Measurements from ENCODE around the gene ROCK2.
"Not testable (repeated sequence)": the region's sequence is repeated elsewhere in the genome, so short reads cannot be mapped to it uniquely, and the experiment has no call there.

The ROCK2 gene

DNA sequence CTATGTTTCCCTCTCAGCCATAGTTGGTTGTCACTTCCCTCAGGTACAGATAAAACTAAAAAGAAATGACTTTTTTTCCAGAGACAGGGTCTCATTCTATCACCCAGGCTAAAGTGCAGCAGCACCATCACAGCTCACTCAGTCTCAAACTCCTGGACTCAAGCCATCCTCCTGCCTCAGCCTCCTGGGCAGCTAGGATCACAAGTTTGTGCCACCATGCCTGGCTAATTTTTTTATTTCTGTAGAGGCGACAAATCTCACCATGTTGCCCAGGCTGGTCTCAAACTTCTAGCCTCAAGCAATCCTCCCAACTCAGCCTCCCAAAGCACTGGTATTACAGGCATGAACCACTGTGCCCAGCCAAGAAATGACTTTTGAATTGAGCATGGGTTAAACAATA lies 8.2 kb downstream of the ROCK2 start:
- no peak for DNase-seq (ENCODE audit: low spot score)
- no peak for TF ChIP-seq CTCF (IDR thresholded peaks at IDR 0.05; ENCODE audit: borderline replicate concordance, control extremely low read depth, extremely low read depth, insufficient read depth, missing control alignments)
- in situ Hi-C loops (cut with MboI; ENCODE audit: low sequenced_read_pairs, unreplicated experiment): no loop called here

GRCh38 chr2:11333427-11334183 lies 10.8 kb downstream of the ROCK2 start:
- no peak for TF ChIP-seq CTCF (IDR thresholded peaks at IDR 0.05; ENCODE audit: borderline replicate concordance, control extremely low read depth, extremely low read depth, insufficient read depth, missing control alignments)
- DNase-seq (ENCODE audit: low spot score): no peak
- in situ Hi-C loops (cut with MboI; ENCODE audit: low sequenced_read_pairs, unreplicated experiment): no loop called here

DNA sequence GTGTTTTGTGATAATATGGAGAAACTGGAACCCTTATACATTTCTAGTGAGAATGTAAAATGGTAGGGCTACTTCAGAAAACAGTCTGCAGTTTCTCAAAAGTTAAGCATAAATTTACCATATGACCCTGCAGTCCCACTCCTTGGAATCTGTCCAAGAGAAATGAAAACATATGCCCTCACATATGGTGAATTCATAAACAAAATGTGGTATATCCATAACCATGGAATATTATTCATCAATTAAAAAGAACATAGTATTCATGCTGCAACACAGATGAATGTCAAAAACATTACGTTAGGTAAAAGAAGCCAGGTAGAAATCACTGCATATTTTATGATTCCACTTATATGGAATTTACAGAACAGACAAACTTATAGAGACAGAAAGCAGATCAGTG lies 11.8 kb downstream of the ROCK2 start:
- DNase-seq (ENCODE audit: low spot score): no peak
- in situ Hi-C loops (cut with MboI; ENCODE audit: low sequenced_read_pairs, unreplicated experiment): no loop called here
- TF ChIP-seq CTCF (IDR thresholded peaks at IDR 0.05; ENCODE audit: borderline replicate concordance, control extremely low read depth, extremely low read depth, insufficient read depth, missing control alignments): no peak

- no peak for DNase-seq (ENCODE audit: low spot score)
- in situ Hi-C loops (cut with MboI; ENCODE audit: low sequenced_read_pairs, unreplicated experiment): no loop called here
- TF ChIP-seq CTCF (IDR thresholded peaks at IDR 0.05; ENCODE audit: borderline replicate concordance, control extremely low read depth, extremely low read depth, insufficient read depth, missing control alignments): no peak
Observed at GRCh38 chr2:11330457-11331142, 13.8 kb downstream of the ROCK2 start.

DNA sequence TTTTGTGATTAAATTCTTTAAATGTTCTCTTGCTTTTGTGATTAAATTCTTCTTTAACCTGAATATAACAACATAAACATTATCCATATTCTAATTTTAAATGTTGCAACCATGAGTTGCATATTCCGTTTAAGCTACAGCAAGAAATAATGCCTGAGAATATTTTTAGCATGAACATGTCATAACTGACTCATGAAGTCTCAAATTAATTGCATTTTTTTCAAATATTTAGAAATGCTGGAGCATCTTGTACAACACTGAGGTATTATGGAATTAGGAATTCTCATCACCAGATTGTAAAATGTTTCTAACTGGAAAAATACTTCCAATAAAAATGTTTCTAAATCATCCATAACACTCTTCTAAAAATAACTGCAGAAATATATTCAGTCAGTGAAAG lies 14.7 kb downstream of the ROCK2 start:
- no peak for DNase-seq (ENCODE audit: low spot score)
- no peak for TF ChIP-seq CTCF (IDR thresholded peaks at IDR 0.05; ENCODE audit: borderline replicate concordance, control extremely low read depth, extremely low read depth, insufficient read depth, missing control alignments)

GRCh38 chr2:11328522-11328921 lies 15.9 kb downstream of the ROCK2 start:
- DNase-seq (ENCODE audit: low spot score); in situ Hi-C loops (cut with MboI; ENCODE audit: low sequenced_read_pairs, unreplicated experiment): not testable (repeated sequence)

More for the DNA sequence above, 14.7 kb downstream of the ROCK2 start:
- in situ Hi-C loops (cut with MboI; ENCODE audit: low sequenced_read_pairs, unreplicated experiment): no loop called here

DNA sequence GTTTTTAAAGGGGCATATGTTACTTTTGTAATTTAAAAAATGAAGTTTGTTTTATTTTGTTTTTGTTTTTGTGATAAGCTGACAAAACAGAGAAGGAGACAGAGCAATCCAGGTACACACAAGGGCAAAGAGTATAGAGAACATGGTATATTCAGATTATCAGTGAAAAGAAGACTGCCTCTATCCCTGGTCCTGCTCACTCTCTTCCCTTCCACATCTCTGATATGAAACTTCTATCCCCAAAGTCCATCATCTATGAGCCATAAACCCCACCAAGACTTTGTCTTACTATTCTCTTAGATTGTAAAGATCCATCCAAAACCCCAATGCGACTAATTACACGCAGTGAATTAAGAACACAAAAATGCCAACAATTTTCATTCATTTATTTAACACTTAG lies 16.6 kb downstream of the ROCK2 start:
- in situ Hi-C loops (cut with MboI; ENCODE audit: low sequenced_read_pairs, unreplicated experiment): no loop called here
- no peak for TF ChIP-seq CTCF (IDR thresholded peaks at IDR 0.05; ENCODE audit: borderline replicate concordance, control extremely low read depth, extremely low read depth, insufficient read depth, missing control alignments)
- no peak for DNase-seq (ENCODE audit: low spot score)

Measured in GM13976 (cell line).